ENCODE results near the gene GUCY1A1.
A peak's percentile ranks its signal among the peaks of the same experiment; 100 is the strongest.

GUCY1A1 gene

GRCh38 chr4:155657985-155658680 lies 8.5 kb upstream of the GUCY1A1 start:
- H3K36me3 ChIP-seq = no peaks in the 10 kb centered on the region
- H3K4me1 ChIP-seq = no peaks in the 10 kb centered on the region
- H3K27me3 ChIP-seq = no peaks in the 10 kb centered on the region
- no peak for TF ChIP-seq Cebpa-rat (IDR thresholded peaks at IDR 0.05)
- no peak overlapping the region for H3K9ac ChIP-seq
- no peaks in the 10 kb centered on the region for H4K20me1 ChIP-seq
- H3K4me3 ChIP-seq = no peak overlapping the region
- no peak overlapping the region for H3K4me2 ChIP-seq
- H3K9me3 ChIP-seq = no peaks in the 10 kb centered on the region
- no peak overlapping the region for H3K27ac ChIP-seq

- Histone ChIP-seq H3K4me3 (no peak overlapping the region), H3K27me3 (no peaks in the 10 kb centered on the region), H3K9me3 (no peaks in the 10 kb centered on the region), H3K9ac (no peak overlapping the region), H3K4me1 (no peaks in the 10 kb centered on the region), H4K20me1 (no peaks in the 10 kb centered on the region), H3K4me2 (no peak overlapping the region), H3K36me3 (no peaks in the 10 kb centered on the region), H3K27ac (no peak overlapping the region)
- no peak for TF ChIP-seq Cebpa-rat (IDR thresholded peaks at IDR 0.05)
Observed at GRCh38 chr4:155658681-155659064, 8.0 kb upstream of the GUCY1A1 start.

GRCh38 chr4:155659176-155659575 lies 7.5 kb upstream of the GUCY1A1 start:
- no peak overlapping the region for H3K4me3 ChIP-seq
- H3K9ac ChIP-seq = no peak overlapping the region
- TF ChIP-seq Cebpa-rat (IDR thresholded peaks at IDR 0.05) = no peak
- H3K27me3 ChIP-seq = no peaks in the 10 kb centered on the region
- H3K36me3 ChIP-seq = no peaks in the 10 kb centered on the region
- no peak overlapping the region for H3K27ac ChIP-seq
- no peak overlapping the region for H3K4me2 ChIP-seq
- H4K20me1 ChIP-seq = no peaks in the 10 kb centered on the region
- H3K9me3 ChIP-seq = no peaks in the 10 kb centered on the region
- H3K4me1 ChIP-seq = no peaks in the 10 kb centered on the region

GRCh38 chr4:155660436-155660835 lies 6.2 kb upstream of the GUCY1A1 start:
- no peak for TF ChIP-seq Cebpa-rat (IDR thresholded peaks at IDR 0.05)
- H3K36me3 ChIP-seq = no peaks in the 10 kb centered on the region
- no peaks in the 10 kb centered on the region for H3K9me3 ChIP-seq
- H3K9ac ChIP-seq = no peak overlapping the region
- peaks cover 6% of the 10 kb centered on the region; the same call in 1 of the 2 replicates for H3K27me3 ChIP-seq
- H4K20me1 ChIP-seq = no peaks in the 10 kb centered on the region
- H3K4me2 ChIP-seq = no peak overlapping the region
- H3K4me3 ChIP-seq = no peak overlapping the region
- no peaks in the 10 kb centered on the region for H3K4me1 ChIP-seq
- H3K27ac ChIP-seq = no peak overlapping the region

GRCh38 chr4:155665054-155665453 lies 1.6 kb upstream of the GUCY1A1 start:
- H3K27me3 ChIP-seq = peaks cover 41% of the 10 kb centered on the region
- H4K20me1 ChIP-seq = no peaks in the 10 kb centered on the region
- H3K4me2 ChIP-seq = no peak overlapping the region
- H3K9ac ChIP-seq = no peak overlapping the region
- TF ChIP-seq Cebpa-rat (IDR thresholded peaks at IDR 0.05) = no peak
- H3K27ac ChIP-seq = no peak overlapping the region
- H3K36me3 ChIP-seq = no peaks in the 10 kb centered on the region
- peaks cover 10% of the 10 kb centered on the region; the same call in 1 of the 2 replicates for H3K4me1 ChIP-seq
- H3K9me3 ChIP-seq = no peaks in the 10 kb centered on the region
- H3K4me3 ChIP-seq = no peak overlapping the region

- H3K27me3 ChIP-seq = peaks cover 41% of the 10 kb centered on the region
- no peaks in the 10 kb centered on the region for H3K9me3 ChIP-seq
- H3K27ac ChIP-seq = peak overlapping the region; percentile 64
- H3K4me1 ChIP-seq = peaks cover 10% of the 10 kb centered on the region; the same call in 1 of the 2 replicates
- H3K9ac ChIP-seq = peak overlapping the region; percentile 75
- H3K4me3 ChIP-seq = peak overlapping the region; percentile 75
- H4K20me1 ChIP-seq = no peaks in the 10 kb centered on the region
- TF ChIP-seq Cebpa-rat (IDR thresholded peaks at IDR 0.05) = no peak
- H3K4me2 ChIP-seq = peak overlapping the region; percentile 89
- H3K36me3 ChIP-seq = no peaks in the 10 kb centered on the region
Observed at GRCh38 chr4:155667222-155667567, 547 bp downstream of the GUCY1A1 start.

GRCh38 chr4:155667568-155668511 lies 1.2 kb downstream of the GUCY1A1 start:
- Histone ChIP-seq H3K27ac (peak overlapping the region; percentile 64), H3K9ac (peak overlapping the region; percentile 75), H3K9me3 (no peaks in the 10 kb centered on the region), H3K36me3 (no peaks in the 10 kb centered on the region), H3K4me1 (peaks cover 10% of the 10 kb centered on the region; the same call in 1 of the 2 replicates), H3K27me3 (peaks cover 41% of the 10 kb centered on the region), H3K4me2 (peak overlapping the region; percentile 89), H3K4me3 (peak overlapping the region; percentile 75), H4K20me1 (no peaks in the 10 kb centered on the region)
- TF ChIP-seq Cebpa-rat (IDR thresholded peaks at IDR 0.05) = no peak

- Histone ChIP-seq H3K36me3 (no peaks in the 10 kb centered on the region), H3K27me3 (peaks cover 41% of the 10 kb centered on the region), H3K4me2 (peak overlapping the region; percentile 89), H4K20me1 (no peaks in the 10 kb centered on the region), H3K4me1 (peaks cover 10% of the 10 kb centered on the region; the same call in 1 of the 2 replicates), H3K9me3 (no peaks in the 10 kb centered on the region), H3K4me3 (peak overlapping the region; percentile 75; the same call in 1 of the 2 replicates), H3K9ac (no peak overlapping the region), H3K27ac (no peak overlapping the region)
- no peak for TF ChIP-seq Cebpa-rat (IDR thresholded peaks at IDR 0.05)
Observed at GRCh38 chr4:155668707-155669220, 2.1 kb downstream of the GUCY1A1 start.

- H3K4me3 ChIP-seq = no peak overlapping the region
- no peaks in the 10 kb centered on the region for H4K20me1 ChIP-seq
- peaks cover 10% of the 10 kb centered on the region; the same call in 1 of the 2 replicates for H3K4me1 ChIP-seq
- H3K27me3 ChIP-seq = peaks cover 17% of the 10 kb centered on the region
- H3K27ac ChIP-seq = no peak overlapping the region
- H3K36me3 ChIP-seq = no peaks in the 10 kb centered on the region
- H3K9me3 ChIP-seq = no peaks in the 10 kb centered on the region
- H3K4me2 ChIP-seq = no peak overlapping the region
- H3K9ac ChIP-seq = no peak overlapping the region
- no peak for TF ChIP-seq Cebpa-rat (IDR thresholded peaks at IDR 0.05)
Observed at GRCh38 chr4:155672342-155672741, 5.7 kb downstream of the GUCY1A1 start.

Measured in BLaER1 (cell line).